SK-N-SH treated with all-trans-retinoic acid at 6 μM for 48 hours (cell line): ENCODE results near the gene ST3GAL5.

Experiments
- PATZ1 ChIP-seq: fragments of 250-450 bp; sonication (Bioruptor Pico); IDR thresholded peaks from 2 replicates; pipeline ENCODE4 v1.8.0; 2020; ENCODE audit warnings: mild to moderate bottlenecking, moderate library complexity, borderline replicate concordance
- TCF4 ChIP-seq: fragments of 250-450 bp; sonication (Bioruptor Pico); IDR thresholded peaks from 2 replicates; pipeline ENCODE4 v1.8.0; 2021; ENCODE audit warnings: mild to moderate bottlenecking, moderate library complexity, borderline replicate concordance
- ZFP30 ChIP-seq: fragments of 450-650 bp; formaldehyde crosslinking; IDR thresholded peaks from 2 replicates; pipeline ENCODE4 v1.5.0; 2022; ENCODE audit warnings: mild to moderate bottlenecking, moderate library complexity

DNA sequence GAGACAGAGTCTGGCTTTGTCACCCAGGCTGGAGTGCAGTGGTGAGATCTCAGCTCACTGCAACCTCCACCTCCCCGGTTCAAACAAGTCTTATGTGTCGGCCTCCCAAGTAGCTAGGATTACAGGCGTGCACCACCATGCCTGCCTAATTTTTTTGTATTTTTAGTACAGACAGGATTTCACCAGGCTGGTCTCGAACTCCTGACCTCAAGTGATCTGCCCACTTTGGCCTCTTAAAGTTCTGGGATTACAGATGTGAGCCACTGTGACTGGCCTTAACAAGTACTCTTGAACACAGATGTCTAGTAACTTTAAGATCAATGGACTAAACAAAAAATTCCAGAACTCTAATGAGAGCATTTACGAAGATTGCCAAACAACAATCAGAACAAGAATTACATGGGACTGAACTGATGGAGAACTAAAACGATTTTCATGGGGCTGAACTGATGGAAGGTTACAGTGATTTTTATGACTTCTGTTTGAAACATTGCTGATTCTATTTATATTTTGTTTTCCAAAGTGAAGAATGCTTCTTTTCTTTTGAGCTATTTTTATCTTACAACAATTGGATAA is 46.5 kb upstream of the ST3GAL5 start:
- TF ChIP-seq TCF4, result no peak
- TF ChIP-seq ZFP30, result no peak
- no peak for TF ChIP-seq PATZ1 (CRISPR knock-in tag)
